CD14-positive monocyte (primary cell): ENCODE results near the gene PSORS1C2. TPM values are rescaled to one million over a fixed set of nuclear protein-coding genes. Genes with fewer than 3 reads are reported as not detected.

Experiments used
- DNase-seq, 3 donors: peaks; one replicate each; pipeline ENCODE4 v3.0.0-alpha.2; 2011 to 2022
- H2AFZ ChIP-seq: 2 replicates; pipeline ENCODE4 v1.6.0; 2012; ENCODE audit warnings: mild to moderate bottlenecking, low read depth, low read length, inconsistent platforms; ENCODE audit not compliant: insufficient read depth, poor library complexity, severe bottlenecking
- H3K27ac ChIP-seq, 2 donors: 1 replicate in 1 of 2; 2 replicates in 1 of 2; pipeline ENCODE4 v1.5.1; 2012 to 2013; ENCODE audit warnings: low read length in 2 of 2, control low read depth in 1 of 2, inconsistent platforms in 1 of 2, low read depth in 1 of 2, mild to moderate bottlenecking in 1 of 2
- H3K27me3 ChIP-seq, 2 donors: one replicate each; pipeline versions ENCODE4 v1.6.0 to v1.6.1; 2011 to 2013; ENCODE audit warnings: low read length in 2 of 2; ENCODE audit not compliant: control insufficient read depth in 2 of 2, insufficient read depth in 2 of 2
- H3K36me3 ChIP-seq, 2 donors: replicated peaks in 1 of 2; 1 replicate in 1 of 2; 2 replicates in 1 of 2; pipeline versions ENCODE4 v1.5.1 to v1.6.1; 2012 to 2013; ENCODE audit warnings: low read length in 2 of 2, control low read depth in 1 of 2, inconsistent platforms in 1 of 2, mild to moderate bottlenecking in 1 of 2; ENCODE audit not compliant: insufficient read depth in 2 of 2, control insufficient read depth in 1 of 2
- H3K4me1 ChIP-seq, 2 donors: 1 replicate in 1 of 2; 2 replicates in 1 of 2; pipeline versions ENCODE4 v1.5.1 to v1.6.1; 2012 to 2013; ENCODE audit warnings: low read length in 2 of 2, control low read depth in 1 of 2, inconsistent platforms in 1 of 2, mild to moderate bottlenecking in 1 of 2, moderate library complexity in 1 of 2; ENCODE audit not compliant: insufficient read depth in 2 of 2, control insufficient read depth in 1 of 2
- H3K4me2 ChIP-seq: replicated peaks from 2 replicates; pipeline ENCODE3; 2012; ENCODE audit warnings: low read length, moderate library complexity, mild to moderate bottlenecking; ENCODE audit not compliant: poor library complexity, severe bottlenecking; ENCODE audit errors: extremely low read depth
- H3K4me3 ChIP-seq, 3 experiments: fragments of 200-600 bp in 1 of 3; sonication (generic) in 1 of 3; replicated peaks in 1 of 3; 1 replicate in 2 of 3; 2 replicates in 1 of 3; pipeline ENCODE4 v1.5.1; 2011 to 2013; ENCODE audit warnings: low read length in 3 of 3, mild to moderate bottlenecking in 3 of 3, control low read depth in 2 of 3, low read depth in 2 of 3, inconsistent platforms in 1 of 3, moderate library complexity in 1 of 3
- H3K79me2 ChIP-seq: 2 replicates; pipeline ENCODE4 v1.6.0; 2012; ENCODE audit warnings: mild to moderate bottlenecking, control low read depth, inconsistent platforms, low read length, moderate library complexity; ENCODE audit not compliant: insufficient read depth
- H3K9ac ChIP-seq: 2 replicates; pipeline ENCODE4 v1.6.0; 2017; ENCODE audit warnings: low read length, mild to moderate bottlenecking; ENCODE audit not compliant: insufficient read depth, poor library complexity, severe bottlenecking
- H3K9me3 ChIP-seq, 2 donors: replicated peaks in 1 of 2; 1 replicate in 1 of 2; 2 replicates in 1 of 2; pipeline versions ENCODE4 v1.5.1 to v1.6.1; 2012 to 2013; ENCODE audit warnings: low read length in 2 of 2, control low read depth in 1 of 2; ENCODE audit not compliant: control insufficient read depth in 1 of 2, insufficient read depth in 1 of 2
- H4K20me1 ChIP-seq: 2 replicates; pipeline ENCODE4 v1.6.0; 2012; ENCODE audit warnings: mild to moderate bottlenecking, low read length, control low read depth, moderate library complexity; ENCODE audit not compliant: insufficient read depth
- H3K27ac Mint-ChIP-seq, 7 donors: one replicate each; pipeline ENCODE4 v1.8.0; 2020; ENCODE audit warnings: mild to moderate bottlenecking in 7 of 7, mixed read lengths in 7 of 7, moderate library complexity in 6 of 7, inconsistent platforms in 2 of 7
- H3K27me3 Mint-ChIP-seq, 3 donors: one replicate each; pipeline ENCODE4 v1.8.0; 2021 to 2022; ENCODE audit warnings: low read depth in 3 of 3, mild to moderate bottlenecking in 3 of 3, mixed read lengths in 3 of 3, moderate library complexity in 3 of 3, inconsistent platforms in 1 of 3
- H3K36me3 Mint-ChIP-seq, 2 donors: one replicate each; pipeline ENCODE4 v1.8.0; 2020; ENCODE audit warnings: mixed read lengths in 2 of 2, inconsistent platforms in 1 of 2, mild to moderate bottlenecking in 1 of 2
- H3K4me1 Mint-ChIP-seq: one replicate; pipeline ENCODE4 v1.8.0; 2020; ENCODE audit warnings: mild to moderate bottlenecking, mixed read lengths
- H3K4me3 Mint-ChIP-seq, 2 donors: one replicate each; pipeline ENCODE4 v1.8.0; 2020; ENCODE audit warnings: mild to moderate bottlenecking in 2 of 2, mixed read lengths in 2 of 2, moderate library complexity in 1 of 2
- H3K9me3 Mint-ChIP-seq, 7 donors: one replicate each; pipeline ENCODE4 v1.8.0; 2020 to 2022; ENCODE audit warnings: mixed read lengths in 7 of 7, mild to moderate bottlenecking in 6 of 7, moderate library complexity in 6 of 7, inconsistent platforms in 2 of 7
- WGBS: methylation state at CpG from one replicate; pipeline ENCODE4 v1.1.5; 2013; ENCODE audit warnings: missing lambda C conversion rate; ENCODE audit not compliant: insufficient coverage; 5-methylcytosine and 5-hydroxymethylcytosine counted together
- intact Hi-C, 2 donors: fragments of 100-400 bp; cut with micrococcal nuclease; formaldehyde crosslinking; loops; one replicate each; pipeline versions ENCODE4 v1.15.0 to v1.15.1; 2023
- polyA plus RNA-seq, 3 donors: library from polyadenylated mRNA; depleted of rRNA in 1 of 3; unstranded in 2 of 3; stranded (reverse) in 1 of 3; fragments of 300-500 nt in 2 of 3; fragments of >200 nt in 1 of 3; fragmentation: Illumina TruSeq in 2 of 3; gene quantifications; 1 replicate in 2 of 3; 2 replicates in 1 of 3; pipeline ENCODE4 v1.2.3, GENCODE V29; 2012 to 2021
- TF ChIP-seq, protein P1 (sequence below): fragments of 200-600 bp; IDR thresholded peaks from one replicate; pipeline ENCODE4 v1.8.0; 2022; ENCODE audit warnings: antibody characterized with exemption, mild to moderate bottlenecking

PSORS1C2 gene
- polyA plus RNA-seq, 3 donors, result not detected

DNA sequence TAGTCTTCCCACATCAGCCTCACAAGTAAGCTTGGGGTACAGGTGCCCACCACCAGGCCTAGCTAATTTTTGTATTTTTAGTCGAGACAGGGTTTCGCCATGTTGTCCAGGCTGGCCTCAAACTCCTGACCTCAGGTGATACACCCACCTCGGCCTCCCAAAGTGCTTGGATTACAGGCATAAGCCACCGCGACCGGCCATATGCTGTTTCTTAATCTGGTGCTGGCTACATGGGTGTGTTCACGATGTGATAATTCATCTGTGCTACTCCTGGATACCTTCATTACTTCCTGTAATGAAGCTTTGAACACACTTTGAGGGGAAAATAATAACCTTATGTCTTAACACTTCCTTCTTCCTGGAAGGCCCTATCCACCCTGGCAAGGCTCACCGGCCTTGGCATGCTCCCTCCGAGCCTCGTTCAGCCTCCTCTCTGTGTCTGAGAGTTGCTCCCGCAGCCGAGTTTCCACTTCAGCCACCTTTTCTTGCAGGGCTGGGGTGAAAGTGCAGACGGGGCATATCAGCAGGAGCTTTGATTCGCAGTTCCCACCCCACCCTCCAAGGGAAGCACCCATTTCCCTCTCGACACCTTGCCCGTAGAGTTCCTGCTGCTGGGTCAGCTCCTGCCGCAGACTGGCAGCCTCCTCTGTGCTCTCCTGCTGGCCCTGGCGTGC lies 5.6 kb upstream of the PSORS1C2 start:
- H3K36me3 ChIP-seq, result peaks cover 15 to 32% of the 10 kb centered on the region in 2 donors
- H3K9me3 Mint-ChIP-seq, result no peaks in the 10 kb centered on the region
- no peak overlapping the region for H3K9ac ChIP-seq
- no peak overlapping the region for H3K27ac ChIP-seq
- peaks cover 0 to 4% (median 0%) of the 10 kb centered on the region in 3 donors for H3K27me3 Mint-ChIP-seq
- WGBS, result 98% methylated on average over 14 of the region's 18 CpGs
- no peak for DNase-seq
- no peak overlapping the region for H3K4me3 Mint-ChIP-seq
- peaks cover 22 to 29% of the 10 kb centered on the region in 2 donors for H3K36me3 Mint-ChIP-seq
- H3K4me2 ChIP-seq, result no peak overlapping the region
- intact Hi-C loops, result no loop called here
- H3K4me1 ChIP-seq, result no peaks in the 10 kb centered on the region
- H3K27me3 ChIP-seq, result no peaks in the 10 kb centered on the region
- no peaks in the 10 kb centered on the region for H4K20me1 ChIP-seq
- peak overlapping the region in 3 of 7 donors; percentile 9 to 54 (median 34) for H3K27ac Mint-ChIP-seq
- no peak overlapping the region for H2AFZ ChIP-seq
- H3K4me3 ChIP-seq, result no peak overlapping the region
- H3K9me3 ChIP-seq, result no peaks in the 10 kb centered on the region
- no peaks in the 10 kb centered on the region for H3K79me2 ChIP-seq
- TF ChIP-seq, protein P1, sequence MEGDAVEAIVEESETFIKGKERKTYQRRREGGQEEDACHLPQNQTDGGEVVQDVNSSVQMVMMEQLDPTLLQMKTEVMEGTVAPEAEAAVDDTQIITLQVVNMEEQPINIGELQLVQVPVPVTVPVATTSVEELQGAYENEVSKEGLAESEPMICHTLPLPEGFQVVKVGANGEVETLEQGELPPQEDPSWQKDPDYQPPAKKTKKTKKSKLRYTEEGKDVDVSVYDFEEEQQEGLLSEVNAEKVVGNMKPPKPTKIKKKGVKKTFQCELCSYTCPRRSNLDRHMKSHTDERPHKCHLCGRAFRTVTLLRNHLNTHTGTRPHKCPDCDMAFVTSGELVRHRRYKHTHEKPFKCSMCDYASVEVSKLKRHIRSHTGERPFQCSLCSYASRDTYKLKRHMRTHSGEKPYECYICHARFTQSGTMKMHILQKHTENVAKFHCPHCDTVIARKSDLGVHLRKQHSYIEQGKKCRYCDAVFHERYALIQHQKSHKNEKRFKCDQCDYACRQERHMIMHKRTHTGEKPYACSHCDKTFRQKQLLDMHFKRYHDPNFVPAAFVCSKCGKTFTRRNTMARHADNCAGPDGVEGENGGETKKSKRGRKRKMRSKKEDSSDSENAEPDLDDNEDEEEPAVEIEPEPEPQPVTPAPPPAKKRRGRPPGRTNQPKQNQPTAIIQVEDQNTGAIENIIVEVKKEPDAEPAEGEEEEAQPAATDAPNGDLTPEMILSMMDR, result no peak
- no peaks in the 10 kb centered on the region for H3K4me1 Mint-ChIP-seq

- Mint-ChIP-seq H3K4me3 (no peak overlapping the region), H3K36me3 (peaks cover 22 to 25% of the 10 kb centered on the region in 2 donors), H3K27me3 (peaks cover 0 to 12% (median 2%) of the 10 kb centered on the region in 3 donors), H3K27ac (no peak overlapping the region), H3K9me3 (no peaks in the 10 kb centered on the region), H3K4me1 (no peaks in the 10 kb centered on the region)
- Histone ChIP-seq H3K36me3 (peaks cover 15 to 30% of the 10 kb centered on the region in 2 donors), H3K27ac (no peak overlapping the region), H3K4me2 (no peak overlapping the region), H2AFZ (no peak overlapping the region), H3K4me3 (no peak overlapping the region), H3K4me1 (no peaks in the 10 kb centered on the region), H3K9ac (no peak overlapping the region), H3K27me3 (no peaks in the 10 kb centered on the region), H4K20me1 (no peaks in the 10 kb centered on the region), H3K79me2 (no peaks in the 10 kb centered on the region), H3K9me3 (no peaks in the 10 kb centered on the region)
- intact Hi-C loops, result no loop called here
- DNase-seq, result no peak
- TF ChIP-seq, protein P1, result no peak
- 92% methylated on average over 9 of the region's 11 CpGs for WGBS
These were observed 4.3 kb upstream of the PSORS1C2 start for GRCh38 chr6:31143148-31143547.
